GM06990 (cell line): Measurements from ENCODE around the gene HTR3C.
"Not testable (repeated sequence)": the region's sequence is repeated elsewhere in the genome, so short reads cannot be mapped to it uniquely, and the experiment has no call there.

ENCODE experiments used
- DNase-seq: peaks from one replicate; pipeline ENCODE4 v3.0.0-alpha.2; 2011; ENCODE audit not compliant: insufficient read length; ENCODE audit errors: extremely low read depth
- H3K27me3 ChIP-seq: replicated peaks from 2 replicates; pipeline ENCODE4 v1.6.0; 2011; ENCODE audit warnings: low read length; ENCODE audit not compliant: control insufficient read depth, insufficient read depth
- H3K36me3 ChIP-seq: 2 replicates; pipeline ENCODE4 v1.5.1; 2011; ENCODE audit warnings: low read length; ENCODE audit not compliant: control insufficient read depth, insufficient read depth
- H3K4me3 ChIP-seq: replicated peaks from 2 replicates; pipeline ENCODE4 v1.5.1; 2011; ENCODE audit warnings: low read depth, mild to moderate bottlenecking, control low read depth, low read length
- TF ChIP-seq, protein P1 (sequence below): IDR thresholded peaks from 2 replicates; pipeline ENCODE4 v1.5.1; 2011; ENCODE audit warnings: low read length, control low read depth, mild to moderate bottlenecking, inconsistent platforms; ENCODE audit not compliant: insufficient read depth, poor library complexity, severe bottlenecking

Gene HTR3C

GRCh38 chr3:184017672-184018423 lies 35.0 kb upstream of the HTR3C start, which contains the start of gene ABCC5:
ABCC5 (minus strand) TSS chr3:184017884; CDS start chr3:184014392, 3,492 bp downstream.
- DNase-seq, result peak; percentile 86
- Histone ChIP-seq H3K4me3 (peak within 1 kb of the TSS; percentile 81), H3K27me3 (no peaks in the 10 kb centered on the region), H3K36me3 (no peaks in the 10 kb centered on the region)
- TF ChIP-seq, protein P1, sequence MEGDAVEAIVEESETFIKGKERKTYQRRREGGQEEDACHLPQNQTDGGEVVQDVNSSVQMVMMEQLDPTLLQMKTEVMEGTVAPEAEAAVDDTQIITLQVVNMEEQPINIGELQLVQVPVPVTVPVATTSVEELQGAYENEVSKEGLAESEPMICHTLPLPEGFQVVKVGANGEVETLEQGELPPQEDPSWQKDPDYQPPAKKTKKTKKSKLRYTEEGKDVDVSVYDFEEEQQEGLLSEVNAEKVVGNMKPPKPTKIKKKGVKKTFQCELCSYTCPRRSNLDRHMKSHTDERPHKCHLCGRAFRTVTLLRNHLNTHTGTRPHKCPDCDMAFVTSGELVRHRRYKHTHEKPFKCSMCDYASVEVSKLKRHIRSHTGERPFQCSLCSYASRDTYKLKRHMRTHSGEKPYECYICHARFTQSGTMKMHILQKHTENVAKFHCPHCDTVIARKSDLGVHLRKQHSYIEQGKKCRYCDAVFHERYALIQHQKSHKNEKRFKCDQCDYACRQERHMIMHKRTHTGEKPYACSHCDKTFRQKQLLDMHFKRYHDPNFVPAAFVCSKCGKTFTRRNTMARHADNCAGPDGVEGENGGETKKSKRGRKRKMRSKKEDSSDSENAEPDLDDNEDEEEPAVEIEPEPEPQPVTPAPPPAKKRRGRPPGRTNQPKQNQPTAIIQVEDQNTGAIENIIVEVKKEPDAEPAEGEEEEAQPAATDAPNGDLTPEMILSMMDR, result peak; percentile 1

DNA sequence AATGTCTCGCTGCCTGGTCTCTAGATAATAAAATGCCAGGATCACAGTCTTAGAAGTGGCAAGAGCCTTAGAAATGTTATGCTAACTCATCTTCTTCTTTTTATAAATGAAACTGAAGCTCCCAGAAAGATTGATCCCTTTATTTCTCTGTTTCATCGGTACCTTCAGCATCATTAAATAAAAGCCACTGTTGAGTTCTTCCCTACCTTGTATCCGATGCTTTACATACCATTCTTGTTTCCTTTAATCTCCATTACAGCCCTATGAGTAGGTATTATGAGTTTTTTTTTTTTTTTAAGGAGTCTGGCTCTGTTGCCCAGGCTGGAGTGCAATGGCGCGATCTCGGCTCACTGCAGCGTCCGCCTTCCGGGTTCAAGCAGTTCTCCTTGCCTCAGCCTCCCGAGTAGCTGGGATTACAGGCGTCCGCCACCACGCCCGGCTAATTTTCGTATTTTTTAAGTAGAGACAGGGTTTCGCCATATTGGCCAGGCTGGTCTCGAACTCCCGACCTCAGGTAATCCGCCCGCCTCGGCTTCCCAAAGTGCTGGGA lies 34.3 kb upstream of the HTR3C start:
- no peaks in the 10 kb centered on the region for H3K36me3 ChIP-seq
- DNase-seq, result no peak
- TF ChIP-seq, protein P1, result no peak
- H3K27me3 ChIP-seq, result no peaks in the 10 kb centered on the region
- H3K4me3 ChIP-seq, result peak overlapping the region; percentile 81

DNA sequence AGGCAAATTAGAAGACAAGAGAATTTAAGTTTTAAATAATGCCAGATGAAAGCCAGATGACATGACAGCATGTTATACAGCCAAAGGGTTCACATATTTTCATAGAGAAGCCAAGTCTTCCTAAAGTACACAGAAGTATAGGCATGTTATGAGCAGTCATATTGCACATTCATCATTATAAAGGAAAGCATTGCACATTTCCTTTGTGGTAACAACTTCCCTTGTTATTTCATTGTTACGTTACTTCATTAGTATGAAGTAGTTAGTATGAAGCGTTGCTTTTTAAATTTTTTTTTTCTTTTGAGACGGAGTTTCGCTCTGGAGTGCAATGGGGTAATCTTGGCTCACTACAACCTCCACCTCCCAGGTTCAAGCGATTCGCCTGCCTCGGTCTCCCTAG lies 30.5 kb upstream of the HTR3C start:
- no peaks in the 10 kb centered on the region for H3K27me3 ChIP-seq
- no peak overlapping the region for H3K4me3 ChIP-seq
- TF ChIP-seq, protein P1, result no peak
- DNase-seq, result no peak
- no peaks in the 10 kb centered on the region for H3K36me3 ChIP-seq

GRCh38 chr3:184025256-184025655 lies 27.6 kb upstream of the HTR3C start:
- H3K27me3 ChIP-seq, DNase-seq, H3K36me3 ChIP-seq, H3K4me3 ChIP-seq: not testable (repeated sequence)

DNA sequence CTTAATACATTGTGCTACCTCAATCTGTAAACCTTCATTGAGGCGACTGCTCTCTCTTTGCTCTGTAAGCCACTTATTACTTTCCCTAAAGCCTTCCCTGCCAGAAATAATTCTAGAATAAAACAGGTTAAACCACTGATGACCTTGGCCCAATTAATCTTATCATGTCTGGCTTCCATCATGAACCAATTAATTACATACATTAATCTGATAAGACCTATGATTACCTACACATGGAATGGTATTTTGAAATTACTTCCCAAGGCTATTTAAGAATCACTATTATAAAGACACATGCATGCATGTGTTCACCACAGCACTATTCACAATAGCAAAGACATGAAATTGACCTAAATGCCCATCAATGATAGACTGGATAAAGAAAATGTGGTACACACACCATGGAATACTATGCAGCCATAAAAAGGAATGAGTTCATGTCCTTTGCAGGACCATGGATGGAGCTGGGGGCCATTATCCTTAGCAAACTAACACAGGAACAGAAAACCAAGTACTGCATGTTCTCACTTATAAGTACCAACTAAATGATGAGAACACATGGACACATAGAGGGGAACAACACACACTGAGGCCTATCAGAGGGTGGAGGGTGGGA lies 24.5 kb upstream of the HTR3C start:
- H3K4me3 ChIP-seq, DNase-seq, H3K27me3 ChIP-seq, H3K36me3 ChIP-seq: not testable (repeated sequence)

GRCh38 chr3:184029443-184029842 lies 23.4 kb upstream of the HTR3C start:
- DNase-seq, result no peak
- TF ChIP-seq, protein P1, result no peak
- Histone ChIP-seq H3K4me3 (no peak overlapping the region), H3K27me3 (no peaks in the 10 kb centered on the region), H3K36me3 (no peaks in the 10 kb centered on the region)
